PC-3 (cell line): ENCODE measurements around the gene MARCKS. TPM values are rescaled to one million over a fixed set of nuclear protein-coding genes. Genes with fewer than 3 reads are reported as not detected.

Source experiments
- ATAC-seq: fragments of 200-7000 bp; cut with Tn5 transposase; 2 replicates; pipeline ENCODE4 v1.9.1; 2020; ENCODE audit warnings: mild to moderate bottlenecking, moderate library complexity
- BruUV-seq: library from RNA; stranded (reverse); fragments of 400-500 nt; replicated peaks from 2 replicates; lab custom pipeline; 2021; lab: Mats Ljungman, UMichigan
- CTCF ChIA-PET: fragments of 300-600 bp; sonication (Branson Sonifier 250); formaldehyde crosslinking; loops from one replicate; lab custom pipeline; 2022; ENCODE audit warnings: antibody characterized with exemption; lab: Charles Lee
- POLR2A ChIA-PET: fragments of 300-600 bp; sonication (Branson Sonifier 250); formaldehyde crosslinking; loops from one replicate; lab custom pipeline; 2022; ENCODE audit warnings: antibody characterized with exemption; ENCODE audit not compliant: unreplicated experiment; lab: Charles Lee
- DNase-seq: peaks from one replicate; pipeline ENCODE4 v3.0.0-alpha.2; 2015
- H2AFZ ChIP-seq: fragments of 300-600 bp; sonication (generic); 2 replicates; pipeline ENCODE4 v1.6.0; 2016; ENCODE audit warnings: antibody characterized with exemption, low read length
- H3F3A ChIP-seq: fragments of 300-600 bp; sonication (generic); one replicate; pipeline ENCODE4 v1.6.0; 2017; ENCODE audit warnings: antibody characterized with exemption, low read length, control low read depth, mild to moderate bottlenecking; ENCODE audit not compliant: unreplicated experiment
- H3K27ac ChIP-seq: fragments of 300-600 bp; sonication (generic); 2 replicates; pipeline ENCODE4 v1.5.1; 2016; ENCODE audit warnings: mild to moderate bottlenecking, low read length
- H3K27me3 ChIP-seq: fragments of 300-600 bp; sonication (generic); 2 replicates; pipeline ENCODE4 v1.6.1; 2016; ENCODE audit warnings: low read length, mixed read lengths
- H3K36me3 ChIP-seq: fragments of 300-600 bp; sonication (generic); 2 replicates; pipeline ENCODE4 v1.6.1; 2016; ENCODE audit warnings: low read depth, mixed run types, low read length, mixed read lengths
- H3K4me1 ChIP-seq: fragments of 300-600 bp; sonication (generic); 2 replicates; pipeline ENCODE4 v1.5.1; 2016; ENCODE audit warnings: low read length; ENCODE audit not compliant: insufficient read depth
- H3K4me2 ChIP-seq: fragments of 300-600 bp; sonication (generic); 2 replicates; pipeline ENCODE4 v1.6.0; 2016; ENCODE audit warnings: low read length
- H3K4me3 ChIP-seq: fragments of 300-600 bp; sonication (generic); 2 replicates; pipeline ENCODE4 v1.5.1; 2016; ENCODE audit warnings: mild to moderate bottlenecking, low read length, mixed read lengths
- H3K79me2 ChIP-seq: fragments of 300-600 bp; sonication (generic); 2 replicates; pipeline ENCODE4 v1.6.1; 2017; ENCODE audit warnings: low read length, mixed read lengths
- H3K9ac ChIP-seq: fragments of 300-600 bp; sonication (generic); 2 replicates; pipeline ENCODE4 v1.6.0; 2016; ENCODE audit warnings: mild to moderate bottlenecking, low read length
- H3K9me2 ChIP-seq: fragments of 300-600 bp; sonication (generic); replicated peaks from 2 replicates; pipeline ENCODE4 v1.6.1; 2016; ENCODE audit warnings: mixed run types, low read length, mixed read lengths
- H3K9me3 ChIP-seq: fragments of 300-600 bp; sonication (generic); 2 replicates; pipeline ENCODE4 v1.6.1; 2016; ENCODE audit warnings: low read length, mixed read lengths
- H4K20me1 ChIP-seq: fragments of 300-600 bp; sonication (generic); 2 replicates; pipeline ENCODE4 v1.6.1; 2016; ENCODE audit warnings: low read length, mixed read lengths
- CTCF ChIP-seq: fragments of 300-600 bp; sonication (generic); conservative IDR thresholded peaks from 2 replicates; pipeline ENCODE4 v1.5.1; 2017; ENCODE audit warnings: antibody characterized with exemption, low read depth, mild to moderate bottlenecking, low read length
- EZH2 ChIP-seq: fragments of 300-600 bp; sonication (generic); IDR thresholded peaks from one replicate; pipeline ENCODE4 v1.6.1; 2017; ENCODE audit warnings: antibody characterized with exemption, mild to moderate bottlenecking, low read length; ENCODE audit not compliant: unreplicated experiment
- EZH2phosphoT487 ChIP-seq: fragments of 300-600 bp; sonication (generic); IDR thresholded peaks from 2 replicates; pipeline ENCODE4 v1.6.1; 2018; ENCODE audit warnings: mild to moderate bottlenecking, antibody characterized with exemption, low read length, borderline replicate concordance
- intact Hi-C: fragments of 100-400 bp; cut with micrococcal nuclease; formaldehyde crosslinking; loops from 2 replicates; pipeline ENCODE4 v1.9.0; 2023
- total RNA-seq: library from RNA; depleted of rRNA; stranded (reverse); fragments of >200 nt; gene quantifications from 2 replicates; pipeline ENCODE4 v1.2.3, GENCODE V29; 2014

Gene MARCKS
- total RNA-seq, 1 experiment from 2014 or later, result 51.5 TPM

- Histone ChIP-seq H4K20me1 (peaks cover 12% of the 10 kb centered on the region; the same call in 1 of the 2 replicates), H3K36me3 (no peaks in the 10 kb centered on the region), H3K4me2 (peak overlapping the region; percentile 96), H3K27me3 (no peaks in the 10 kb centered on the region), H3F3A (no peaks in the 10 kb centered on the region), H3K9ac (peak overlapping the region; percentile 100), H3K9me3 (no peaks in the 10 kb centered on the region), H3K79me2 (peaks cover 55% of the 10 kb centered on the region), H3K4me3 (peak overlapping the region; percentile 100), H3K9me2 (no peaks in the 10 kb centered on the region), H2AFZ (peak overlapping the region; percentile 94), H3K4me1 (peaks cover 9% of the 10 kb centered on the region), H3K27ac (peak overlapping the region; percentile 96)
- POLR2A ChIA-PET, result no interaction called here
- peak; percentile 15 for DNase-seq
- CTCF ChIA-PET, result interaction anchor here (0.5 to 1.2 kb wide), 8 partner anchors 22 to 1298 kb away, joined by 3 to 8 read pairs (median 3); no protein-coding TSS in a partner anchor
- TF ChIP-seq EZH2phosphoT487, result no peak
- TF ChIP-seq CTCF, result no peak
- no peak for TF ChIP-seq EZH2
- intact Hi-C loops, result loop anchor here (1.0 to 10.0 kb wide), 12 partner anchors 163 to 1078 kb away; no protein-coding TSS in a partner anchor
- TSS peak; percentile 67 for BruUV-seq
- ATAC-seq, result 0 out of 2 replicates have a peak, but pooled peaks have one; percentile 1
Measured at GRCh38 chr6:113857556-113858479, 673 bp downstream of the MARCKS start.

GRCh38 chr6:113858480-113859348, 1.6 kb downstream of the MARCKS start:
- Histone ChIP-seq H3K4me3 (peak overlapping the region; percentile 100), H3K9me3 (no peaks in the 10 kb centered on the region), H4K20me1 (peaks cover 12% of the 10 kb centered on the region; the same call in 1 of the 2 replicates), H2AFZ (peak overlapping the region; percentile 94), H3K36me3 (no peaks in the 10 kb centered on the region), H3K9ac (peak overlapping the region; percentile 100), H3K4me1 (peaks cover 9% of the 10 kb centered on the region), H3K4me2 (peak overlapping the region; percentile 96), H3K27me3 (no peaks in the 10 kb centered on the region), H3K79me2 (peaks cover 59% of the 10 kb centered on the region), H3F3A (no peaks in the 10 kb centered on the region), H3K27ac (peak overlapping the region; percentile 96), H3K9me2 (no peaks in the 10 kb centered on the region)
- CTCF ChIA-PET, result interaction anchor here (0.5 to 1.2 kb wide), 10 partner anchors 21 to 1679 kb away, joined by 3 to 8 read pairs (median 3); no protein-coding TSS in a partner anchor
- TF ChIP-seq EZH2 (no peak), CTCF (peak; percentile 75), EZH2phosphoT487 (no peak)
- ATAC-seq, result peak; percentile 72
- intact Hi-C loops, result loop anchor here (1.0 to 10.0 kb wide), 10 partner anchors 294 to 1078 kb away; no protein-coding TSS in a partner anchor
- peak; percentile 87 for DNase-seq
- BruUV-seq, result TSS peak; percentile 97
- POLR2A ChIA-PET, result interaction anchor here (0.7 kb wide), 1 partner anchor 497 kb away, joined by 4 read pairs; no protein-coding TSS in a partner anchor
